OCI-LY7 (cell line): ENCODE results near the gene ATAD3A. TPM values are rescaled to one million over a fixed set of nuclear protein-coding genes. Genes with fewer than 3 reads are reported as not detected.
"Not testable (repeated sequence)": the region's sequence is repeated elsewhere in the genome, so short reads cannot be mapped to it uniquely, and the experiment has no call there.

Experiments
- BruUV-seq: library from RNA; stranded (reverse); fragments of 400-500 nt; replicated peaks from 2 replicates; lab custom pipeline; 2021; lab: Mats Ljungman, UMichigan
- CTCF ChIA-PET: fragments of 300-600 bp; sonication (Branson Sonifier 250); formaldehyde crosslinking; loops from one replicate; lab custom pipeline; 2022; ENCODE audit warnings: antibody characterized with exemption; ENCODE audit not compliant: unreplicated experiment; lab: Charles Lee
- POLR2A ChIA-PET: fragments of 300-600 bp; sonication (Branson Sonifier 250); formaldehyde crosslinking; loops from one replicate; lab custom pipeline; 2022; ENCODE audit warnings: antibody characterized with exemption; lab: Charles Lee
- DNase-seq: peaks from one replicate; pipeline ENCODE4 v3.0.0-alpha.2; 2015; ENCODE audit warnings: low spot score
- H2AFZ ChIP-seq: fragments of 200-600 bp; sonication (generic), shearing (Covaris generic); 2 replicates; pipeline ENCODE4 v1.6.1; 2014; ENCODE audit warnings: mild to moderate bottlenecking, antibody characterized with exemption, low read length, moderate library complexity
- H3K27ac ChIP-seq: fragments of 200-600 bp; sonication (generic); 2 replicates; pipeline ENCODE4 v1.5.1; 2014; ENCODE audit warnings: mixed run types, low read depth, mild to moderate bottlenecking, moderate library complexity, low read length, inconsistent platforms; ENCODE audit not compliant: poor library complexity, severe bottlenecking
- H3K36me3 ChIP-seq: fragments of 200-600 bp; sonication (generic); 2 replicates; pipeline ENCODE4 v1.6.1; 2014; ENCODE audit warnings: mild to moderate bottlenecking, antibody characterized with exemption, low read length, moderate library complexity, mixed read lengths; ENCODE audit not compliant: insufficient read depth
- H3K4me1 ChIP-seq: fragments of 200-600 bp; sonication (generic); 2 replicates; pipeline ENCODE4 v1.5.1; 2014; ENCODE audit warnings: mild to moderate bottlenecking, low read length; ENCODE audit not compliant: insufficient read depth, poor library complexity, severe bottlenecking
- H3K4me2 ChIP-seq: fragments of 200-600 bp; sonication (generic); 2 replicates; pipeline ENCODE4 v1.6.1; 2014; ENCODE audit warnings: mild to moderate bottlenecking, low read length
- H3K4me3 ChIP-seq: fragments of 200-600 bp; sonication (generic); 2 replicates; pipeline ENCODE4 v1.5.1; 2014; ENCODE audit warnings: mild to moderate bottlenecking, low read depth, low read length; ENCODE audit not compliant: poor library complexity, severe bottlenecking
- H3K79me2 ChIP-seq: fragments of 200-600 bp; sonication (generic); 2 replicates; pipeline ENCODE4 v1.6.1; 2016; ENCODE audit warnings: low read depth, mild to moderate bottlenecking, low read length, moderate library complexity, mixed read lengths; ENCODE audit not compliant: insufficient read depth
- H3K9me2 ChIP-seq: fragments of 200-600 bp; sonication (generic); 2 replicates; pipeline ENCODE4 v1.6.1; 2016; ENCODE audit warnings: mild to moderate bottlenecking, low read length, mixed read lengths; ENCODE audit not compliant: insufficient read depth
- H3K9me3 ChIP-seq: fragments of 200-600 bp; sonication (generic); 2 replicates; pipeline ENCODE4 v1.6.1; 2014; ENCODE audit warnings: mild to moderate bottlenecking, mixed run types, low read length, mixed read lengths
- H4K20me1 ChIP-seq: fragments of 200-600 bp; sonication (generic); 2 replicates; pipeline ENCODE4 v1.6.1; 2014; ENCODE audit warnings: mild to moderate bottlenecking, antibody characterized with exemption, low read length, moderate library complexity, mixed read lengths; ENCODE audit not compliant: insufficient read depth
- EZH2phosphoT487 ChIP-seq: fragments of 200-600 bp; sonication (generic); IDR thresholded peaks from 2 replicates; pipeline ENCODE4 v1.6.1; 2018; ENCODE audit warnings: low read depth, borderline replicate concordance, mild to moderate bottlenecking, mixed run types, antibody characterized with exemption, low read length, moderate library complexity, mixed read lengths
- intact Hi-C: fragments of 100-400 bp; cut with micrococcal nuclease; formaldehyde crosslinking; loops from one replicate; pipeline ENCODE4 v1.10.0; 2022; ENCODE audit not compliant: unreplicated experiment
- total RNA-seq, 2 experiments: library from RNA; depleted of rRNA in 1 of 2; stranded (reverse); fragments of >200 nt in 1 of 2; shearing (Covaris generic) in 1 of 2; gene quantifications; 2 replicates each; pipeline ENCODE4 v1.2.3, GENCODE V29; 2014 to 2022
- TF ChIP-seq, protein P1 (sequence below): fragments of 200-600 bp; sonication (generic); conservative IDR thresholded peaks from 2 replicates; pipeline ENCODE4 v1.5.1; 2014; ENCODE audit warnings: mild to moderate bottlenecking, antibody characterized with exemption, low read length, moderate library complexity, mixed read lengths

Gene ATAD3A
- total RNA-seq, 2 experiments from 2014 or later, result 81.9 to 88.6 TPM

DNA sequence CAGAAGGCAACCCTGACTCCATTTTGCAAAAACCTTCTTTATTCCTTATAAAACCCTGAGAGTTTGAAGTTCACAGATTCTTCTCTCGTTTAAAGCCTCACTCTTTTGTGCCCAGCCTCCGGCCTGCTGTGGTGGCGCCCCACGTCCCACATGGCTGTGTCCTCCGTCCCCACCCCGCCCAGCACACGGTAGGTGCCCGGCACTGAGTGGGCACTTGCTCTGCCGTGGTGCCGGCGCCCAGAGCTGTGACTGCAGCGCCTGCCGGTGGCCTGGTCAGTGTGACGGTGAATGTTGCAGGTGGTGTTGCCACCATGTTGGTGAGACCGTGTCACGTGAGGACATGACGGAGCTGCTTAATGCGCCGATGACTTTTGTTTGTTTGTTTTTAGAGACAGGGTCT lies 9.4 kb downstream of the ATAD3A start:
- Histone ChIP-seq H3K9me2 (no peaks in the 10 kb centered on the region), H4K20me1 (no peaks in the 10 kb centered on the region), H3K36me3 (peaks cover 73% of the 10 kb centered on the region), H3K9me3 (no peaks in the 10 kb centered on the region), H2AFZ (no peak overlapping the region), H3K4me1 (no peaks in the 10 kb centered on the region), H3K4me3 (no peak overlapping the region), H3K4me2 (no peak overlapping the region), H3K27ac (no peak overlapping the region), H3K79me2 (no peaks in the 10 kb centered on the region)
- CTCF ChIA-PET, result no interaction called here
- TF ChIP-seq EZH2phosphoT487, result no peak
- TF ChIP-seq, protein P1, sequence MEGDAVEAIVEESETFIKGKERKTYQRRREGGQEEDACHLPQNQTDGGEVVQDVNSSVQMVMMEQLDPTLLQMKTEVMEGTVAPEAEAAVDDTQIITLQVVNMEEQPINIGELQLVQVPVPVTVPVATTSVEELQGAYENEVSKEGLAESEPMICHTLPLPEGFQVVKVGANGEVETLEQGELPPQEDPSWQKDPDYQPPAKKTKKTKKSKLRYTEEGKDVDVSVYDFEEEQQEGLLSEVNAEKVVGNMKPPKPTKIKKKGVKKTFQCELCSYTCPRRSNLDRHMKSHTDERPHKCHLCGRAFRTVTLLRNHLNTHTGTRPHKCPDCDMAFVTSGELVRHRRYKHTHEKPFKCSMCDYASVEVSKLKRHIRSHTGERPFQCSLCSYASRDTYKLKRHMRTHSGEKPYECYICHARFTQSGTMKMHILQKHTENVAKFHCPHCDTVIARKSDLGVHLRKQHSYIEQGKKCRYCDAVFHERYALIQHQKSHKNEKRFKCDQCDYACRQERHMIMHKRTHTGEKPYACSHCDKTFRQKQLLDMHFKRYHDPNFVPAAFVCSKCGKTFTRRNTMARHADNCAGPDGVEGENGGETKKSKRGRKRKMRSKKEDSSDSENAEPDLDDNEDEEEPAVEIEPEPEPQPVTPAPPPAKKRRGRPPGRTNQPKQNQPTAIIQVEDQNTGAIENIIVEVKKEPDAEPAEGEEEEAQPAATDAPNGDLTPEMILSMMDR, result no peak
- POLR2A ChIA-PET, result no interaction called here
- no peak for DNase-seq
- no TSS peak for BruUV-seq
- intact Hi-C loops, result no loop called here

DNA sequence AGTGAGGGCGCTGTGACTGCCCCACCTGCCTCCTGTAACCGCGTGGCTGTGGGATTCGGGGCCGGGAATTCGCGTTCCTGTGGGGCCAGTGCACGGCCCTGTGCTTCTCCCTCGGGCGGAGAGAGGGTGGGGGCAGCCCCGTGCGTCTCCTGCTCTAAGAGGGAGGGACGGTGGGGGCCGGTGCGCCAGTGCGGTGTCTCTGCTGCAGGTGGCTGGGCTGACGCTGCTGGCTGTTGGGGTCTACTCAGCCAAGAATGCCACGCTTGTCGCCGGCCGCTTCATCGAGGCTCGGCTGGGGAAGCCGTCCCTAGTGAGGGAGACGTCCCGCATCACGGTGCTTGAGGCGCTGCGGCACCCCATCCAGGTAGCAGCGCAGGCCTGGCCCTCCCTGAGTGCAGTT lies 10.6 kb downstream of the ATAD3A start:
- CTCF ChIA-PET, H3K4me1 ChIP-seq, H2AFZ ChIP-seq, H3K9me2 ChIP-seq, H3K9me3 ChIP-seq, H3K79me2 ChIP-seq, DNase-seq, intact Hi-C loops, BruUV-seq, H4K20me1 ChIP-seq, H3K27ac ChIP-seq, POLR2A ChIA-PET, H3K4me3 ChIP-seq, H3K4me2 ChIP-seq: not testable (repeated sequence)
- peaks cover 71% of the 10 kb centered on the region for H3K36me3 ChIP-seq

DNA sequence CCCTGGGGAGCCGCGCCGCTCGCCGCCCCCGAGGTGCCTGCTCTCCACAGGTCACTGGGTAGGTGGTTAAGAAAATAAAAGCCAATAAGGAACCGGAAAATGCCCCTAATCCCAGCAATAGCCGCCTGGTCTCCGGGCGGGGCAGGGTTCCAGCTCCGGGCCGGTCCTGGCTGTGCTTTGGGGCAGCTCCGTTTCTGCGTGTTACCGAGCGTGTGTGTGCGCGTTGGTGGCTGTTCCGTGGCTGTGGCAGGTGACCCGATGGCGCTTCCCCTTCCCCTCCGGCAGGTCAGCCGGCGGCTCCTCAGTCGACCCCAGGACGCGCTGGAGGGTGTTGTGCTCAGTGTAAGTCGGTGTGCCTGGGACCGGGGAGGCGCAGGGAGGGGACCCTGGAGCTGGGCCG lies 11.3 kb downstream of the ATAD3A start:
- H2AFZ ChIP-seq, POLR2A ChIA-PET, H3K79me2 ChIP-seq, DNase-seq, H3K27ac ChIP-seq, H3K4me1 ChIP-seq, BruUV-seq, intact Hi-C loops, H4K20me1 ChIP-seq, H3K4me3 ChIP-seq, CTCF ChIA-PET, H3K4me2 ChIP-seq, H3K9me2 ChIP-seq, H3K9me3 ChIP-seq: not testable (repeated sequence)
- peaks cover 72% of the 10 kb centered on the region for H3K36me3 ChIP-seq

DNA sequence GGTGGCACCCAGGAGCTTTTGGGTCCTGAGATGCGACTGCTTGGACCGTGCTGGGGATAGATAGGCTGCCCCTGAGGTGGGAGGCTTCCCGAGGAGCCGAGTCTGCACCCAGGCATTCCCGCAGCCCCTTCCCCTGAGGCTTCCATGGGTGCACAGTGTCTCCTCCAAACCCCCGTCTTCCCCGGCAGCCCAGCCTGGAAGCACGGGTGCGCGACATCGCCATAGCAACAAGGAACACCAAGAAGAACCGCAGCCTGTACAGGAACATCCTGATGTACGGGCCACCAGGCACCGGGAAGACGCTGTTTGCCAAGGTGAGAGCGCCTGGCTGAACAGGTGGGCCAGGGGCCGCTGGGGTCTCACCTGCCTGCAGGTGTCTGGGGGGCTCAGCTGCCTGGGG lies 11.7 kb downstream of the ATAD3A start:
- BruUV-seq, POLR2A ChIA-PET, CTCF ChIA-PET, H3K27ac ChIP-seq, intact Hi-C loops, H3K9me2 ChIP-seq, H2AFZ ChIP-seq, H3K4me2 ChIP-seq, H4K20me1 ChIP-seq, H3K9me3 ChIP-seq, DNase-seq, H3K4me1 ChIP-seq, H3K4me3 ChIP-seq, H3K79me2 ChIP-seq: not testable (repeated sequence)
- peaks cover 72% of the 10 kb centered on the region for H3K36me3 ChIP-seq

DNA sequence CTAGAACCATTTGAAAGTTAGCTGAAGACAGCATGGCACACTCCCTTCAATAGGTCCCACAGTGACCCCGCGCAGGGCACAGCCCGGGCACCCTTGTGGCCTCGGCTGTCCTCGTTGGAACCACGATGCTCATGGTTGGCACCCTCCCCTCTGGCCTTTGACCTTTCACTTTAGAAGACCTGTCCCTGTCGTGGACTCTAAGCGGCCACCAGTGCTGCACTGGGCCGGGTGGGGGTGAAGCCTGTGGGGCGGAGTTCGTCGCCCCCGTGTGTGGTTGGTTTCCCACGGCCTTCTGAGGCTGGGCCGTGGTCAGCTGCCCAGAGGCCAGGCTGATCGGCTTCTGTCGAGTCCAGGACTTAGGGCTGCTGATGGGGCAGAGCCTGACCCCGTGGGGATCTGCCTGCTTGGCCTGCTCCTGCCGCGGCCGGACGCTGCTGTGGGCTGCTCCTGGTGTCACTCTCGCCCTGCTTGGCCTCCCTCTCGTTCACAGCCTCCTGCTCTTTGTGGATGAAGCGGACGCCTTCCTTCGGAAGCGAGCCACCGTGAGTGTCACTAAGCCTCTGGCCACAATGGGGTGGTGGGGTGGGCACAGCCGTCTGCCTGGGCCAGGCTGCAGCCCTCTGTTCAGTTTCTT lies 12.9 kb downstream of the ATAD3A start:
- H3K9me2 ChIP-seq, BruUV-seq, H3K79me2 ChIP-seq, H4K20me1 ChIP-seq, H3K4me1 ChIP-seq, H3K4me3 ChIP-seq, H3K27ac ChIP-seq, H3K9me3 ChIP-seq, H2AFZ ChIP-seq, DNase-seq, CTCF ChIA-PET, H3K4me2 ChIP-seq, intact Hi-C loops: not testable (repeated sequence)
- POLR2A ChIA-PET, result interaction anchor here (0.6 kb wide), 1 partner anchor 127 kb away, joined by 3 read pairs; no protein-coding TSS in a partner anchor
- peaks cover 79% of the 10 kb centered on the region for H3K36me3 ChIP-seq

DNA sequence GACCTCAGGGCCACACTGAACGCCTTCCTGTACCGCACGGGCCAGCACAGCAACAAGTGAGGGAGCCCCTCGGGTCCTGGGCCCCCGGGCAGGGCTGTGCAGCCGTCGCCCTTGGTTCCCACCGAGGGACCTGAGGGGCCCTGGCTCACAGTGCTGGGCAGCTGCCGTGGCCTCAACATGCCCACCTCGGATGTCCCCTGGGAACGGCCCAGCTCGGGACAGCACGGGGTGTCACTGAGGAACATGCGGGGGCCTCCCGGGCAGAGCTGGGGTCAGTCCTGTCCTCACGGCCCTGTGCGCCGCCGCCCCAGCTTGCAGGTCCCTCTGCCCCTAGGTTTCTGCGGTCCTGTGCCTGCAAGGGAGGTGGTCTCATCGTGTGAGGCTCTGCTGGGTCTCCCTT lies 14.5 kb downstream of the ATAD3A start:
- H4K20me1 ChIP-seq, DNase-seq, BruUV-seq, H3K9me2 ChIP-seq, H3K4me2 ChIP-seq, H3K4me3 ChIP-seq, H2AFZ ChIP-seq, H3K4me1 ChIP-seq, CTCF ChIA-PET, H3K79me2 ChIP-seq, H3K9me3 ChIP-seq, intact Hi-C loops, POLR2A ChIA-PET, H3K27ac ChIP-seq: not testable (repeated sequence)
- H3K36me3 ChIP-seq, result peaks cover 77% of the 10 kb centered on the region
